ENCODE results near the gene GALNT18. TPM values are rescaled to one million over a fixed set of nuclear protein-coding genes. Genes with fewer than 3 reads are reported as not detected.

GALNT18 gene
- total and polyA plus RNA-seq, 2 experiments from 2014 or later: 4.3 to 10.8 TPM

DNA sequence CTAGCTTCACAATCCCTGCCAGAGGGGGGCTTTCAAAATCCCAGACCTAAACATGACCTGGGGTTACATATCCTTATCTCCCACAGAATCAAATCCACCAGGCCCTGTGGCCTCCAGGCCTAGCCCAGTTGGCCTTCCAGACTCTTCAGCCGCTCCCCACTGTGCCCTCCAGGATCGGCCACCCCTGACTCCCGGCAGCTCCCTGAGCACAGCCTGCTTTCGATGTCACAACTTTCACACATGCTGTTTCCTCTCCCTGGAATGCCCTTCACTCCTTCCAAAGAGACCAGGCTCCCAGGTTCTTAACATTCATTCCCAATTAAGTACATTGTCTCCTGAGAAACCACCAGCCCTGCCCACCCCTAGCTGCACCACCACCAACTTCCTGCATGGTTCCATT is 331.5 kb downstream of the GALNT18 start:
- Histone ChIP-seq H4K20me1 (replicated peaks; ENCODE audit: insufficient read depth) (no peaks in the 10 kb centered on the region), H3K27me3 (ENCODE audit: insufficient read depth) (no peaks in the 10 kb centered on the region), H3K27ac (ENCODE audit: low read depth) (no peak overlapping the region), H3K4me2 (no peak overlapping the region), H3K4me3 (no peak overlapping the region), H2AFZ (no peak overlapping the region), H3K4me1 (ENCODE audit: insufficient read depth) (no peaks in the 10 kb centered on the region), H3K79me2 (replicated peaks; ENCODE audit: insufficient read depth) (no peaks in the 10 kb centered on the region), H3K36me3 (ENCODE audit: insufficient read depth) (no peaks in the 10 kb centered on the region), H3K9me2 (ENCODE audit: insufficient read depth) (no peaks in the 10 kb centered on the region), H3F3A (replicated peaks; ENCODE audit: low read depth) (no peaks in the 10 kb centered on the region)
- TF ChIP-seq, protein P1, sequence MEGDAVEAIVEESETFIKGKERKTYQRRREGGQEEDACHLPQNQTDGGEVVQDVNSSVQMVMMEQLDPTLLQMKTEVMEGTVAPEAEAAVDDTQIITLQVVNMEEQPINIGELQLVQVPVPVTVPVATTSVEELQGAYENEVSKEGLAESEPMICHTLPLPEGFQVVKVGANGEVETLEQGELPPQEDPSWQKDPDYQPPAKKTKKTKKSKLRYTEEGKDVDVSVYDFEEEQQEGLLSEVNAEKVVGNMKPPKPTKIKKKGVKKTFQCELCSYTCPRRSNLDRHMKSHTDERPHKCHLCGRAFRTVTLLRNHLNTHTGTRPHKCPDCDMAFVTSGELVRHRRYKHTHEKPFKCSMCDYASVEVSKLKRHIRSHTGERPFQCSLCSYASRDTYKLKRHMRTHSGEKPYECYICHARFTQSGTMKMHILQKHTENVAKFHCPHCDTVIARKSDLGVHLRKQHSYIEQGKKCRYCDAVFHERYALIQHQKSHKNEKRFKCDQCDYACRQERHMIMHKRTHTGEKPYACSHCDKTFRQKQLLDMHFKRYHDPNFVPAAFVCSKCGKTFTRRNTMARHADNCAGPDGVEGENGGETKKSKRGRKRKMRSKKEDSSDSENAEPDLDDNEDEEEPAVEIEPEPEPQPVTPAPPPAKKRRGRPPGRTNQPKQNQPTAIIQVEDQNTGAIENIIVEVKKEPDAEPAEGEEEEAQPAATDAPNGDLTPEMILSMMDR (conservative IDR thresholded peaks at IDR 0.05; ENCODE audit: low read depth in 2 of 2): no peak
- TF ChIP-seq EZH2phosphoT487 (IDR thresholded peaks at IDR 0.05; ENCODE audit: unreplicated experiment) (no peak), NANOG (IDR thresholded peaks at IDR 0.05; ENCODE audit: borderline replicate concordance) (no peak), CREB1 (CRISPR knock-in tag; IDR thresholded peaks at IDR 0.05; ENCODE audit: low read depth) (no peak), STAT1 (IDR thresholded peaks at IDR 0.05; ENCODE audit: unreplicated experiment) (no peak), ZNF331 (CRISPR knock-in tag; IDR thresholded peaks at IDR 0.05; ENCODE audit: low read depth) (no peak), POLR2AphosphoS5 (IDR thresholded peaks at IDR 0.05; ENCODE audit: low read depth) (no peak), JUNB (IDR thresholded peaks at IDR 0.05; ENCODE audit: unreplicated experiment) (no peak), EZH2 (IDR thresholded peaks at IDR 0.05; ENCODE audit: low read depth, unreplicated experiment) (no peak), ZNF114 (CRISPR knock-in tag; IDR thresholded peaks at IDR 0.05) (no peak)
- TF ChIP-seq, protein P2, sequence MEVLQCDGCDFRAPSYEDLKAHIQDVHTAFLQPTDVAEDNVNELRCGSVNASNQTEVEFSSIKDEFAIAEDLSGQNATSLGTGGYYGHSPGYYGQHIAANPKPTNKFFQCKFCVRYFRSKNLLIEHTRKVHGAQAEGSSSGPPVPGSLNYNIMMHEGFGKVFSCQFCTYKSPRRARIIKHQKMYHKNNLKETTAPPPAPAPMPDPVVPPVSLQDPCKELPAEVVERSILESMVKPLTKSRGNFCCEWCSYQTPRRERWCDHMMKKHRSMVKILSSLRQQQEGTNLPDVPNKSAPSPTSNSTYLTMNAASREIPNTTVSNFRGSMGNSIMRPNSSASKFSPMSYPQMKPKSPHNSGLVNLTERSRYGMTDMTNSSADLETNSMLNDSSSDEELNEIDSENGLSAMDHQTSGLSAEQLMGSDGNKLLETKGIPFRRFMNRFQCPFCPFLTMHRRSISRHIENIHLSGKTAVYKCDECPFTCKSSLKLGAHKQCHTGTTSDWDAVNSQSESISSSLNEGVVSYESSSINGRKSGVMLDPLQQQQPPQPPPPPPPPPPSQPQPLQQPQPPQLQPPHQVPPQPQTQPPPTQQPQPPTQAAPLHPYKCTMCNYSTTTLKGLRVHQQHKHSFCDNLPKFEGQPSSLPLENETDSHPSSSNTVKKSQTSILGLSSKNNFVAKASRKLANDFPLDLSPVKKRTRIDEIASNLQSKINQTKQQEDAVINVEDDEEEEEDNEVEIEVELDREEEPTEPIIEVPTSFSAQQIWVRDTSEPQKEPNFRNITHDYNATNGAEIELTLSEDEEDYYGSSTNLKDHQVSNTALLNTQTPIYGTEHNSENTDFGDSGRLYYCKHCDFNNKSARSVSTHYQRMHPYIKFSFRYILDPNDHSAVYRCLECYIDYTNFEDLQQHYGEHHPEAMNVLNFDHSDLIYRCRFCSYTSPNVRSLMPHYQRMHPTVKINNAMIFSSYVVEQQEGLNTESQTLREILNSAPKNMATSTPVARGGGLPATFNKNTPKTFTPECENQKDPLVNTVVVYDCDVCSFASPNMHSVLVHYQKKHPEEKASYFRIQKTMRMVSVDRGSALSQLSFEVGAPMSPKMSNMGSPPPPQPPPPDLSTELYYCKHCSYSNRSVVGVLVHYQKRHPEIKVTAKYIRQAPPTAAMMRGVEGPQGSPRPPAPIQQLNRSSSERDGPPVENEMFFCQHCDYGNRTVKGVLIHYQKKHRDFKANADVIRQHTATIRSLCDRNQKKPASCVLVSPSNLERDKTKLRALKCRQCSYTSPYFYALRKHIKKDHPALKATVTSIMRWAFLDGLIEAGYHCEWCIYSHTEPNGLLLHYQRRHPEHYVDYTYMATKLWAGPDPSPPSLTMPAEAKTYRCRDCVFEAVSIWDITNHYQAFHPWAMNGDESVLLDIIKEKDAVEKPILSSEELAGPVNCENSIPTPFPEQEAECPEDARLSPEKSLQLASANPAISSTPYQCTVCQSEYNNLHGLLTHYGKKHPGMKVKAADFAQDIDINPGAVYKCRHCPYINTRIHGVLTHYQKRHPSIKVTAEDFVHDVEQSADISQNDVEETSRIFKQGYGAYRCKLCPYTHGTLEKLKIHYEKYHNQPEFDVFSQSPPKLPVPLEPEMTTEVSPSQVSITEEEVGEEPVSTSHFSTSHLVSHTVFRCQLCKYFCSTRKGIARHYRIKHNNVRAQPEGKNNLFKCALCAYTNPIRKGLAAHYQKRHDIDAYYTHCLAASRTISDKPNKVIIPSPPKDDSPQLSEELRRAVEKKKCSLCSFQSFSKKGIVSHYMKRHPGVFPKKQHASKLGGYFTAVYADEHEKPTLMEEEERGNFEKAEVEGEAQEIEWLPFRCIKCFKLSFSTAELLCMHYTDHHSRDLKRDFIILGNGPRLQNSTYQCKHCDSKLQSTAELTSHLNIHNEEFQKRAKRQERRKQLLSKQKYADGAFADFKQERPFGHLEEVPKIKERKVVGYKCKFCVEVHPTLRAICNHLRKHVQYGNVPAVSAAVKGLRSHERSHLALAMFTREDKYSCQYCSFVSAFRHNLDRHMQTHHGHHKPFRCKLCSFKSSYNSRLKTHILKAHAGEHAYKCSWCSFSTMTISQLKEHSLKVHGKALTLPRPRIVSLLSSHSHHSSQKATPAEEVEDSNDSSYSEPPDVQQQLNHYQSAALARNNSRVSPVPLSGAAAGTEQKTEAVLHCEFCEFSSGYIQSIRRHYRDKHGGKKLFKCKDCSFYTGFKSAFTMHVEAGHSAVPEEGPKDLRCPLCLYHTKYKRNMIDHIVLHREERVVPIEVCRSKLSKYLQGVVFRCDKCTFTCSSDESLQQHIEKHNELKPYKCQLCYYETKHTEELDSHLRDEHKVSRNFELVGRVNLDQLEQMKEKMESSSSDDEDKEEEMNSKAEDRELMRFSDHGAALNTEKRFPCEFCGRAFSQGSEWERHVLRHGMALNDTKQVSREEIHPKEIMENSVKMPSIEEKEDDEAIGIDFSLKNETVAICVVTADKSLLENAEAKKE (CRISPR knock-in tag; IDR thresholded peaks at IDR 0.05): no peak
- TF ChIP-seq, protein P3, sequence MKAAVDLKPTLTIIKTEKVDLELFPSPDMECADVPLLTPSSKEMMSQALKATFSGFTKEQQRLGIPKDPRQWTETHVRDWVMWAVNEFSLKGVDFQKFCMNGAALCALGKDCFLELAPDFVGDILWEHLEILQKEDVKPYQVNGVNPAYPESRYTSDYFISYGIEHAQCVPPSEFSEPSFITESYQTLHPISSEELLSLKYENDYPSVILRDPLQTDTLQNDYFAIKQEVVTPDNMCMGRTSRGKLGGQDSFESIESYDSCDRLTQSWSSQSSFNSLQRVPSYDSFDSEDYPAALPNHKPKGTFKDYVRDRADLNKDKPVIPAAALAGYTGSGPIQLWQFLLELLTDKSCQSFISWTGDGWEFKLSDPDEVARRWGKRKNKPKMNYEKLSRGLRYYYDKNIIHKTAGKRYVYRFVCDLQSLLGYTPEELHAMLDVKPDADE (IDR thresholded peaks at IDR 0.05): no peak
- TF ChIP-seq, protein P4, sequence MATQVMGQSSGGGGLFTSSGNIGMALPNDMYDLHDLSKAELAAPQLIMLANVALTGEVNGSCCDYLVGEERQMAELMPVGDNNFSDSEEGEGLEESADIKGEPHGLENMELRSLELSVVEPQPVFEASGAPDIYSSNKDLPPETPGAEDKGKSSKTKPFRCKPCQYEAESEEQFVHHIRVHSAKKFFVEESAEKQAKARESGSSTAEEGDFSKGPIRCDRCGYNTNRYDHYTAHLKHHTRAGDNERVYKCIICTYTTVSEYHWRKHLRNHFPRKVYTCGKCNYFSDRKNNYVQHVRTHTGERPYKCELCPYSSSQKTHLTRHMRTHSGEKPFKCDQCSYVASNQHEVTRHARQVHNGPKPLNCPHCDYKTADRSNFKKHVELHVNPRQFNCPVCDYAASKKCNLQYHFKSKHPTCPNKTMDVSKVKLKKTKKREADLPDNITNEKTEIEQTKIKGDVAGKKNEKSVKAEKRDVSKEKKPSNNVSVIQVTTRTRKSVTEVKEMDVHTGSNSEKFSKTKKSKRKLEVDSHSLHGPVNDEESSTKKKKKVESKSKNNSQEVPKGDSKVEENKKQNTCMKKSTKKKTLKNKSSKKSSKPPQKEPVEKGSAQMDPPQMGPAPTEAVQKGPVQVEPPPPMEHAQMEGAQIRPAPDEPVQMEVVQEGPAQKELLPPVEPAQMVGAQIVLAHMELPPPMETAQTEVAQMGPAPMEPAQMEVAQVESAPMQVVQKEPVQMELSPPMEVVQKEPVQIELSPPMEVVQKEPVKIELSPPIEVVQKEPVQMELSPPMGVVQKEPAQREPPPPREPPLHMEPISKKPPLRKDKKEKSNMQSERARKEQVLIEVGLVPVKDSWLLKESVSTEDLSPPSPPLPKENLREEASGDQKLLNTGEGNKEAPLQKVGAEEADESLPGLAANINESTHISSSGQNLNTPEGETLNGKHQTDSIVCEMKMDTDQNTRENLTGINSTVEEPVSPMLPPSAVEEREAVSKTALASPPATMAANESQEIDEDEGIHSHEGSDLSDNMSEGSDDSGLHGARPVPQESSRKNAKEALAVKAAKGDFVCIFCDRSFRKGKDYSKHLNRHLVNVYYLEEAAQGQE (IDR thresholded peaks at IDR 0.05; ENCODE audit: unreplicated experiment): no peak
- DNase-seq (ENCODE audit: low spot score): no peak
- no peaks in the 10 kb centered on the region; the same call in 2 of the 3 replicates for H3K36me3 Mint-ChIP-seq (ENCODE audit: low read depth)
- H3K4me1 Mint-ChIP-seq: no peaks in the 10 kb centered on the region
- no peak for ATAC-seq
- H3K9me3 Mint-ChIP-seq: no peaks in the 10 kb centered on the region
- H3K4me3 Mint-ChIP-seq: no peak overlapping the region
- H3K27ac Mint-ChIP-seq: no peak overlapping the region
- peaks cover 4% of the 10 kb centered on the region for H3K27me3 Mint-ChIP-seq (ENCODE audit: insufficient read depth, low read depth, poor library complexity)
